OCI-LY1 (cell line): Measurements from ENCODE around the gene CCNB2.
"Not testable (repeated sequence)": the region's sequence is repeated elsewhere in the genome, so short reads cannot be mapped to it uniquely, and the experiment has no call there.

ENCODE experiments used
- H2AFZ ChIP-seq: fragments of 200-600 bp; sonication (generic), shearing (Covaris generic); 2 replicates; pipeline ENCODE4 v1.6.0; 2014; ENCODE audit warnings: antibody characterized with exemption, mild to moderate bottlenecking, low read length
- H3F3A ChIP-seq: fragments of 200-600 bp; sonication (generic), shearing (Covaris generic); 2 replicates; pipeline ENCODE4 v1.6.0; 2014; ENCODE audit warnings: mild to moderate bottlenecking, antibody characterized with exemption, low read length, moderate library complexity; ENCODE audit not compliant: insufficient read depth
- H3K27ac ChIP-seq: fragments of 200-600 bp; sonication (generic); 2 replicates; pipeline ENCODE4 v1.5.1; 2014; ENCODE audit warnings: low read length, mixed run types, mild to moderate bottlenecking, low read depth; ENCODE audit not compliant: poor library complexity, severe bottlenecking
- H3K27me3 ChIP-seq: fragments of 200-600 bp; sonication (generic); 2 replicates; pipeline ENCODE4 v1.6.0; 2014; ENCODE audit warnings: antibody characterized with exemption, mild to moderate bottlenecking, low read length, moderate library complexity; ENCODE audit not compliant: insufficient read depth
- H3K36me3 ChIP-seq: fragments of 200-600 bp; sonication (generic); 2 replicates; pipeline ENCODE4 v1.6.1; 2014; ENCODE audit warnings: mild to moderate bottlenecking, antibody characterized with exemption, low read length, moderate library complexity, mixed read lengths; ENCODE audit not compliant: insufficient read depth
- H3K4me1 ChIP-seq: fragments of 200-600 bp; sonication (generic); 2 replicates; pipeline ENCODE4 v1.5.1; 2014; ENCODE audit warnings: mild to moderate bottlenecking, low read length, moderate library complexity; ENCODE audit not compliant: insufficient read depth, severe bottlenecking
- H3K4me2 ChIP-seq: fragments of 200-600 bp; sonication (generic), shearing (Covaris generic); 2 replicates; pipeline ENCODE4 v1.6.1; 2014; ENCODE audit warnings: low read length
- H3K4me3 ChIP-seq: fragments of 200-600 bp; sonication (generic); 2 replicates; pipeline ENCODE4 v1.5.1; 2014; ENCODE audit warnings: low read length, low read depth, mild to moderate bottlenecking, mixed read lengths; ENCODE audit not compliant: poor library complexity, severe bottlenecking
- H3K79me2 ChIP-seq: fragments of 200-600 bp; shearing (Covaris generic); 2 replicates; pipeline ENCODE4 v1.6.1; 2016; ENCODE audit warnings: mixed run types, low read length, mixed read lengths; ENCODE audit not compliant: insufficient read depth
- H3K9ac ChIP-seq: fragments of 200-600 bp; sonication (generic), shearing (Covaris generic); 2 replicates; pipeline ENCODE4 v1.6.1; 2014; ENCODE audit warnings: mild to moderate bottlenecking, low read length, mixed read lengths
- H3K9me2 ChIP-seq: fragments of 200-600 bp; sonication (generic), shearing (Covaris generic); 2 replicates; pipeline ENCODE4 v1.6.1; 2014; ENCODE audit warnings: low read depth, mild to moderate bottlenecking, low read length, mixed read lengths
- H3K9me3 ChIP-seq: fragments of 200-600 bp; shearing (Covaris generic); 2 replicates; pipeline ENCODE4 v1.6.1; 2014; ENCODE audit warnings: low read length, mixed read lengths
- H4K20me1 ChIP-seq: fragments of 200-600 bp; sonication (generic), shearing (Covaris generic); 2 replicates; pipeline ENCODE4 v1.6.0; 2016; ENCODE audit warnings: mild to moderate bottlenecking, low read length; ENCODE audit not compliant: insufficient read depth
- EZH2 ChIP-seq: fragments of 200-600 bp; sonication (generic), shearing (Covaris generic); IDR thresholded peaks from 2 replicates; pipeline ENCODE4 v1.8.0; 2017; ENCODE audit warnings: borderline replicate concordance, mixed run types, mild to moderate bottlenecking, antibody characterized with exemption, low read length, moderate library complexity, mixed read lengths
- TF ChIP-seq, protein P1 (sequence below): fragments of 200-600 bp; sonication (generic), shearing (Covaris generic); IDR thresholded peaks from 2 replicates; pipeline ENCODE4 v1.5.1; 2017; ENCODE audit warnings: mild to moderate bottlenecking, antibody characterized with exemption, low read length, moderate library complexity, mixed read lengths

Gene CCNB2

GRCh38 chr15:59138243-59138642, 33.3 kb downstream of the CCNB2 start:
- Histone ChIP-seq H2AFZ (no peak overlapping the region), H3K27ac (no peak overlapping the region), H4K20me1 (no peaks in the 10 kb centered on the region), H3K9ac (no peak overlapping the region), H3K79me2 (no peaks in the 10 kb centered on the region), H3K4me1 (no peaks in the 10 kb centered on the region), H3K4me3 (no peak overlapping the region), H3K27me3 (no peaks in the 10 kb centered on the region), H3K9me3 (no peaks in the 10 kb centered on the region), H3K9me2 (no peaks in the 10 kb centered on the region), H3K4me2 (no peak overlapping the region), H3K36me3 (peaks cover 89% of the 10 kb centered on the region), H3F3A (no peaks in the 10 kb centered on the region)
- TF ChIP-seq, protein P1, sequence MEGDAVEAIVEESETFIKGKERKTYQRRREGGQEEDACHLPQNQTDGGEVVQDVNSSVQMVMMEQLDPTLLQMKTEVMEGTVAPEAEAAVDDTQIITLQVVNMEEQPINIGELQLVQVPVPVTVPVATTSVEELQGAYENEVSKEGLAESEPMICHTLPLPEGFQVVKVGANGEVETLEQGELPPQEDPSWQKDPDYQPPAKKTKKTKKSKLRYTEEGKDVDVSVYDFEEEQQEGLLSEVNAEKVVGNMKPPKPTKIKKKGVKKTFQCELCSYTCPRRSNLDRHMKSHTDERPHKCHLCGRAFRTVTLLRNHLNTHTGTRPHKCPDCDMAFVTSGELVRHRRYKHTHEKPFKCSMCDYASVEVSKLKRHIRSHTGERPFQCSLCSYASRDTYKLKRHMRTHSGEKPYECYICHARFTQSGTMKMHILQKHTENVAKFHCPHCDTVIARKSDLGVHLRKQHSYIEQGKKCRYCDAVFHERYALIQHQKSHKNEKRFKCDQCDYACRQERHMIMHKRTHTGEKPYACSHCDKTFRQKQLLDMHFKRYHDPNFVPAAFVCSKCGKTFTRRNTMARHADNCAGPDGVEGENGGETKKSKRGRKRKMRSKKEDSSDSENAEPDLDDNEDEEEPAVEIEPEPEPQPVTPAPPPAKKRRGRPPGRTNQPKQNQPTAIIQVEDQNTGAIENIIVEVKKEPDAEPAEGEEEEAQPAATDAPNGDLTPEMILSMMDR: peak; percentile 100
- no peak for TF ChIP-seq EZH2

DNA sequence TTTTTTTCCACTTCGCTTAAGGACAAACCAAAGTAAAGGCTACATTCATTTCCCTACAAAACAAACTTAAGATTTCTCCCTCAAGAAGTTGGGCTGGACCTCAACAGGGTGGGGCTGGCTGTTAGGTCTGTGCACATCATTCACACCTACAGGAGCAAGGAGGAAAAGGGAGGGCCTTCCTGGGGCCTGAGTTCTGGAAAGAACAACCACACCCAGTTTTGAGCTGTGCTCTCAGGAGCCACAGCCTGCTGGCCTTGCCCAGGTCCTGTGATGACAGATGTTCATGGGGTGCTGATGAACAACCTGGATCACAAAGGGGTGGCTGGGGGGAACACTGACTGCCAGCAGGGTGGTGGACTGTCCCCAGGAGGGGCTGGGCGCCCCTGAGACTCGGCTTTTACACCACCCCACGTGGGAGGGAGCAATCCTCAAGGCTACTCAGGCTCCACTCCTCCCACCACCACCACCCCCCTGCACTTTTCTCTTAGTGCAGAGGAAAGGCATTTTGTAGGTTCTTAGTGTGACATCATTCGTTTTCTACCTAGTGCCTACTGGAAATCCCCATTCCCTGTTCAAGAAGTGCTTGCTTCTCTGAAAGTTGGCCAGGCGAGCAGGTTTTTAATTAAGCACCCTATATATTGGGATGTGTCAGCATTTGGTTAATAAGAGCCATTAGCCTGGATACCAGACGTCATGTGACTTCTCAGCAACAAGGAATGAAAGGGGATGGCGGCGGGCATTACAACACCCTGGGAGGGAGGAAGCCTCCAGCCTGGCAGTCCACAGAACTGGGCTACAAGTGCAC, 35.7 kb downstream of the CCNB2 start:
- Histone ChIP-seq H3K4me2 (no peak overlapping the region), H3K9ac (no peak overlapping the region)
- TF ChIP-seq, protein P1: no peak
- TF ChIP-seq EZH2: no peak

DNA sequence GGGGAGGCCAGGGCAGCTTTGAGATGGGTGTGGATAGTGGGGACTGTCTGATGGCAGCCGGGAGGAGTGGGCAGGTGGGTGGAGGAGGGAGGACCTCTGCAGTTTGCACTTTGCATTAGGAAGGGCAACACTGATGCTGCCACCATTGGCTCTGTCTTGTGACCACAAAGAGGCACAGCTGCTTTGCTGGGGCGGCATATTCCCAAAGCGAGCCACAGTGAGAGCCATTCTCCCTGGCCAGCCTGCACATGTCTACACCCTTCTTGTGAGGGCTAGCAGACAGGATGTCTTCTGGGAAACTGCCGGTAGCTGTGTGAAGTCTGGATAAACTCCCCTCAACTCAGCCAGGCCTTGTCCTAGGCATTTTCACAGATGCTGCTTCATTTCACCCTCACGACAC, 38.3 kb downstream of the CCNB2 start:
- H3K4me2 ChIP-seq: no peak overlapping the region
- H3K36me3 ChIP-seq: peaks cover 75% of the 10 kb centered on the region
- no peaks in the 10 kb centered on the region for H3K4me1 ChIP-seq
- no peaks in the 10 kb centered on the region for H3K79me2 ChIP-seq
- H3K27ac ChIP-seq: no peak overlapping the region
- TF ChIP-seq, protein P1: no peak
- no peak for TF ChIP-seq EZH2
- H2AFZ ChIP-seq: no peak overlapping the region
- H3K4me3 ChIP-seq: no peak overlapping the region
- no peaks in the 10 kb centered on the region for H3K9me3 ChIP-seq
- H3K27me3 ChIP-seq: no peaks in the 10 kb centered on the region
- H3F3A ChIP-seq: no peaks in the 10 kb centered on the region
- no peaks in the 10 kb centered on the region for H4K20me1 ChIP-seq
- no peak overlapping the region for H3K9ac ChIP-seq
- H3K9me2 ChIP-seq: no peaks in the 10 kb centered on the region

More for the DNA sequence above, 35.7 kb downstream of the CCNB2 start:
- Histone ChIP-seq H3K4me1 (no peaks in the 10 kb centered on the region), H3K4me3 (no peak overlapping the region), H3K9me3 (no peaks in the 10 kb centered on the region), H3K27me3 (no peaks in the 10 kb centered on the region), H3K79me2 (no peaks in the 10 kb centered on the region), H3F3A (no peaks in the 10 kb centered on the region), H3K27ac (no peak overlapping the region), H4K20me1 (no peaks in the 10 kb centered on the region), H3K9me2 (no peaks in the 10 kb centered on the region), H2AFZ (no peak overlapping the region), H3K36me3 (peaks cover 77% of the 10 kb centered on the region)

DNA sequence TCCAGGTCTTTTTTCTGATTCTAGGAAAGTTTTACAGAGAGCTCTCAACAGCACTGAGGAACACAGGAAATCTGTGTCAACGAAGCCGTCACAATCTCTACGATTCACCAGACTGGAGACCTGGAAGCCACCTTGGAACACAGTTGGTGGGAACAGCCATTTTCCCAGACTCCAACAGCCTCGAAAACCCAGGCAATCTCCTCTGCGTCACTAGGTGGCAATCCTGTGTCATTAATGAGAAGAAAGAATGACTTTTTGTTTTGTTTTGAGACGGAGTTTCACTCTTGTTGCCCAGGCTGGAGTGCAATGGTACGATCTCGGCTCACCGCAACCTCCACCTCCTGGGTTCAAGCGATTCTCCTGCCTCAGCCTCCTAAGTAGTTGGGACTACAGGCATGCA, 39.6 kb downstream of the CCNB2 start:
- H3K27ac ChIP-seq, H3K79me2 ChIP-seq, H3K27me3 ChIP-seq, H3K9ac ChIP-seq, H3K4me3 ChIP-seq, H2AFZ ChIP-seq, H3K4me2 ChIP-seq, H3K4me1 ChIP-seq, H4K20me1 ChIP-seq, H3K9me2 ChIP-seq, H3F3A ChIP-seq, H3K9me3 ChIP-seq: not testable (repeated sequence)
- H3K36me3 ChIP-seq: peaks cover 75% of the 10 kb centered on the region
